Skeletal muscle tissue (tissue), 2 donors: ENCODE results near the gene PLD5. TPM values are rescaled to one million over a fixed set of nuclear protein-coding genes. Genes with fewer than 3 reads are reported as not detected.

Experiments
- small RNA-seq: library from RNA; depleted of rRNA; stranded (forward); fragments of <200 nt; gene quantifications from one replicate; pipeline ENCODE3, GENCODE V24; 2014
- total RNA-seq: library from RNA; depleted of rRNA; stranded (reverse); fragments of >200 nt; gene quantifications from one replicate; pipeline ENCODE4 v1.2.3, GENCODE V29; 2014

Gene PLD5
- total RNA-seq, 1 donor from 2014 or later, result 0.52 TPM

Small RNA genes lying within 50 kb of the gene (small RNA-seq; reads per million reads assigned to genes)
- gene AL360271.2, result not detected
- gene RN7SKP12, result not detected
